ENCODE data around the gene PLSCR2. TPM values are rescaled to one million over a fixed set of nuclear protein-coding genes. Genes with fewer than 3 reads are reported as not detected.

PLSCR2 gene
- polyA plus RNA-seq, 1 donor (not counting 4 experiments of a cell fraction or from before 2014, with no cell fraction given): not detected

- no peaks in the 10 kb centered on the region for H4K20me1 ChIP-seq (ENCODE audit: control insufficient read depth, extremely low read depth, insufficient read depth, low read length)
- no peaks in the 10 kb centered on the region for H3K36me3 ChIP-seq (ENCODE audit: control insufficient read depth in 2 of 2, extremely low read depth in 1 of 2, insufficient read depth in 2 of 2, low read length in 2 of 2)
- H3K9ac ChIP-seq (ENCODE audit: control insufficient read depth, extremely low read depth, insufficient read depth, low read length): no peak overlapping the region
- H3K27ac ChIP-seq (ENCODE audit: control insufficient read depth, insufficient read depth, low read length): no peak overlapping the region
- no peak for FAIRE-seq
- no peaks in the 10 kb centered on the region for H3K9me1 ChIP-seq (ENCODE audit: control insufficient read depth, extremely low read depth, insufficient read depth, low read length)
- H3K4me2 ChIP-seq (ENCODE audit: control insufficient read depth, extremely low read depth, insufficient read depth, low read depth, low read length): no peak overlapping the region
- no peaks in the 10 kb centered on the region for H3K4me1 ChIP-seq (ENCODE audit: control insufficient read depth, extremely low read depth, insufficient read depth, low read length)
- no peaks in the 10 kb centered on the region for H3K27me3 ChIP-seq (ENCODE audit: control insufficient read depth, extremely low read depth, insufficient read depth, low read length)
- H3K79me2 ChIP-seq (ENCODE audit: control insufficient read depth, insufficient read depth, low read length): no peaks in the 10 kb centered on the region
- H3K9me3 ChIP-seq (ENCODE audit: control insufficient read depth, low read depth, low read length): no peaks in the 10 kb centered on the region
- no peak overlapping the region for H2AFZ ChIP-seq (ENCODE audit: control insufficient read depth, low read length)
- dilution Hi-C loops (cut with MboI; ENCODE audit: extremely low pct_ligation_motif_present, low sequenced_read_pairs): no loop called here
- TF ChIP-seq EZH2 (IDR thresholded peaks at IDR 0.05; ENCODE audit: low read length) (no peak), CTCF (optimal IDR thresholded peaks at IDR 0.05 in 1 of 3, IDR thresholded peaks at IDR 0.05 in 1 of 3, conservative IDR thresholded peaks at IDR 0.05 in 1 of 3; ENCODE audit: extremely low read depth in 1 of 3, insufficient read depth in 2 of 3, low read length in 3 of 3) (no peak)
- no peak for DNase-seq (ENCODE audit: low read depth, low spot score)
- H3K4me3 ChIP-seq (ENCODE audit: control insufficient read depth in 2 of 3, extremely low read depth in 1 of 3, insufficient read depth in 2 of 3, low read depth in 1 of 3, low read length in 3 of 3): no peak overlapping the region
Measured at GRCh38 chr3:146404436-146404835, 64.9 kb downstream of the PLSCR2 start.

DNA sequence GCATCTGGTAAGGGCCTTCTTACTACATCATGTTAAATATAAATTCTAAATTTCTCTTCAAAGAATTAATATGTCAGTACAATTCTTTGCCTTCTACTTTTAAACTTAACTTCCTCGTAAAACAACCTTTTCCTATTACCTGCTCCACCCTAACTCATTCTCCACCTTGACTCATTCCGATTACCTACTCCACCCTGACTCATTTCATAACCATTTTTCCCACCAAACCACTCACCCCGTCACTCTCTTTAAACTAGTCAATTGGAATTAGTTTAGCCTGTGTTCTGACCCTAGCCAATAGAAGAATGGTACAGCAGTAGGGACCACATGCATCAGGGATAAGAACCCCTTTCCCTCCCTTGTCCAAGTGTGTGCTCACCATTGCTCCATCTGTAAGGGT, 65.6 kb downstream of the PLSCR2 start:
- Histone ChIP-seq H3K4me2 (ENCODE audit: control insufficient read depth, extremely low read depth, insufficient read depth, low read depth, low read length) (no peak overlapping the region), H3K27ac (ENCODE audit: control insufficient read depth, insufficient read depth, low read length) (no peak overlapping the region), H3K4me1 (ENCODE audit: control insufficient read depth, extremely low read depth, insufficient read depth, low read length) (no peaks in the 10 kb centered on the region), H3K79me2 (ENCODE audit: control insufficient read depth, insufficient read depth, low read length) (no peaks in the 10 kb centered on the region), H3K9ac (ENCODE audit: control insufficient read depth, extremely low read depth, insufficient read depth, low read length) (no peak overlapping the region), H2AFZ (ENCODE audit: control insufficient read depth, low read length) (no peak overlapping the region), H3K9me3 (ENCODE audit: control insufficient read depth, low read depth, low read length) (no peaks in the 10 kb centered on the region), H3K27me3 (ENCODE audit: control insufficient read depth, extremely low read depth, insufficient read depth, low read length) (no peaks in the 10 kb centered on the region), H3K9me1 (ENCODE audit: control insufficient read depth, extremely low read depth, insufficient read depth, low read length) (no peaks in the 10 kb centered on the region), H3K4me3 (ENCODE audit: control insufficient read depth in 2 of 3, extremely low read depth in 1 of 3, insufficient read depth in 2 of 3, low read depth in 1 of 3, low read length in 3 of 3) (no peak overlapping the region), H3K36me3 (ENCODE audit: control insufficient read depth in 2 of 2, extremely low read depth in 1 of 2, insufficient read depth in 2 of 2, low read length in 2 of 2) (no peaks in the 10 kb centered on the region), H4K20me1 (ENCODE audit: control insufficient read depth, extremely low read depth, insufficient read depth, low read length) (no peaks in the 10 kb centered on the region)
- dilution Hi-C loops (cut with MboI; ENCODE audit: extremely low pct_ligation_motif_present, low sequenced_read_pairs): no loop called here
- DNase-seq (ENCODE audit: low read depth, low spot score): no peak
- no peak for TF ChIP-seq EZH2 (IDR thresholded peaks at IDR 0.05; ENCODE audit: low read length)
- TF ChIP-seq CTCF (optimal IDR thresholded peaks at IDR 0.05 in 1 of 3, IDR thresholded peaks at IDR 0.05 in 1 of 3, conservative IDR thresholded peaks at IDR 0.05 in 1 of 3; ENCODE audit: extremely low read depth in 1 of 3, insufficient read depth in 2 of 3, low read length in 3 of 3): no peak
- FAIRE-seq: no peak
